IPS-18c (cell line): Measurements from ENCODE around the gene COX6A1.
"Not testable (repeated sequence)": the region's sequence is repeated elsewhere in the genome, so short reads cannot be mapped to it uniquely, and the experiment has no call there.

ENCODE experiments used
- H3K4me3 ChIP-seq: 2 replicates; pipeline ENCODE4 v1.7.0; 2013; ENCODE audit warnings: low read depth, mild to moderate bottlenecking, low read length, moderate library complexity; ENCODE audit not compliant: insufficient read depth
- H3K9me3 ChIP-seq: one replicate; pipeline ENCODE4 v1.6.1; 2013; ENCODE audit warnings: mild to moderate bottlenecking, low read length, moderate library complexity; ENCODE audit not compliant: control insufficient read depth, insufficient read depth

COX6A1 gene

GRCh38 chr12:120479458-120479857 lies 41.5 kb downstream of the COX6A1 start:
- no peak overlapping the region for H3K4me3 ChIP-seq
- peaks cover 4% of the 10 kb centered on the region for H3K9me3 ChIP-seq

- H3K4me3 ChIP-seq, result no peak overlapping the region
Observed at GRCh38 chr12:120480211-120480610, 42.3 kb downstream of the COX6A1 start.

GRCh38 chr12:120481022-120481767 lies 43.3 kb downstream of the COX6A1 start:
- no peak overlapping the region for H3K4me3 ChIP-seq

More at GRCh38 chr12:120480211-120480610, 42.3 kb downstream of the COX6A1 start:
- peaks cover 4% of the 10 kb centered on the region for H3K9me3 ChIP-seq

GRCh38 chr12:120483621-120484020 lies 45.7 kb downstream of the COX6A1 start:
- Histone ChIP-seq H3K4me3 (no peak overlapping the region), H3K9me3 (no peaks in the 10 kb centered on the region)

More at GRCh38 chr12:120481022-120481767, 43.3 kb downstream of the COX6A1 start:
- peaks cover 4% of the 10 kb centered on the region for H3K9me3 ChIP-seq

GRCh38 chr12:120485961-120486881 lies 48.3 kb downstream of the COX6A1 start:
- H3K9me3 ChIP-seq, result no peaks in the 10 kb centered on the region
- no peak overlapping the region for H3K4me3 ChIP-seq

GRCh38 chr12:120487552-120487951 lies 49.6 kb downstream of the COX6A1 start:
- H3K4me3 ChIP-seq, H3K9me3 ChIP-seq: not testable (repeated sequence)

GRCh38 chr12:120488057-120488640 lies 50.2 kb downstream of the COX6A1 start:
- Histone ChIP-seq H3K4me3 (no peak overlapping the region), H3K9me3 (no peaks in the 10 kb centered on the region)

GRCh38 chr12:120489018-120489417 lies 51.1 kb downstream of the COX6A1 start:
- H3K4me3 ChIP-seq, result no peak overlapping the region
- H3K9me3 ChIP-seq, result no peaks in the 10 kb centered on the region

- no peaks in the 10 kb centered on the region for H3K9me3 ChIP-seq
- no peak overlapping the region for H3K4me3 ChIP-seq
Observed at GRCh38 chr12:120490325-120490724, 52.4 kb downstream of the COX6A1 start.
